ENCODE results near the gene SLX9. TPM values are rescaled to one million over a fixed set of nuclear protein-coding genes. Genes with fewer than 3 reads are reported as not detected.

Gene SLX9
- total and polyA plus RNA-seq, 5 experiments from 2014 or later: 11.7 to 27.9 (median 13.5) TPM

DNA sequence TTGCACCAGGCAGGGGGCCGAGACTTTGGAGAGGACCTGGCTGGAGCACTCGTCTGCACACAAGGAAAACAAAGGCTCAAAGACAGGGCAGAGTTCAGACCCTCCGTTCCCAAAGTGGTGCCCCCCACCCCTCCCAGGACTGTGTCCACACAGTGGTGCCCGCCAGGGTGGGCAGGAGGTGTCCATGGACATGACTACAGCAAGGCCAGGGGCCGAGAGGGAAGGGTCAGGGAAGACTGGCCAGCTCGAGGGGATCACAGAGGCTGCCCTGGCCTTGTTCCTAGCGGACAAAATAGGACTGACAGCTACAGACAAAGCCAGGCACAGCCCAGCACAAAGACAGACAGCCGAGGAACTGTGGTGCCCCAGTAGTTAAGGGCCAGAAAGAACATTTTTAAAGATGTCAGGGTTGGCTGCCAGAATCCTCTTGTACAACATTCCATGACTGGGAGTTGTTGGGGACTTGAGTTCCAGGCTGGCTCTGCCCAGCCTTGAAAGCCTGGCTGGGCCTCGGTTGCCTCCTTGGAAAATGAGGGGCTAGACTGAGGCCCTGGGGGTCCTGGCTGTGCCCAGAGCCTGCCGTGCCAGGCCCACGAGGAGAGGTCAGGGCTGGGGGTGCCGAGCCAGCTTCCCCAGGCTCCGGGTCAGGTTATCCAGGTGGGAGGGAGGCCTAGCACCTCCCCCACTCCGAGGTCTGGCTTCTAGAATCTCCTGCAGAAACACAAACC lies 63.7 kb downstream of the SLX9 start:
- H3K4me3 Mint-ChIP-seq: no peak overlapping the region
- peak in 2 of 10 donors; percentile 1 to 21 for DNase-seq

DNA sequence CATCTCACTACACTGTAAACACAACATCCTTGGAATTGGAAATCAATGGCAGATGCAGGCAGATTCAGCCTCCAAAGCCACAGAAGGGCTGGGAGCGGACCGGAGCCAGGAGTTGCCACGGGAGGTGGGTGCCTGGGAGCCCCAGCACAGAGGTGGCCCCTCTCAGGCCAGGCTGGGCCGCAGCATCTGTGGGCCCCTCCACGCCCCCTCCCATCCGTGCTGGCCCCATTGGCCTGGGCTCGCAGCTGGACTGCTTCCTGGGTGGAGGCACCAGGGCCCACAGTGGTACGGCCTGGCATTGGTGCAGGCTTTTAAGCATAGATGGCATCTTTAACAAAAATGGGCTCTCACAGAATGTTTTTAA lies 64.2 kb downstream of the SLX9 start:
- POLR2A ChIA-PET: no interaction called here
- no peak for ATAC-seq

More for the DNA sequence above, 63.7 kb downstream of the SLX9 start:
- Mint-ChIP-seq H3K27ac (peak overlapping the region in 2 of 10 donors; percentile 12 to 61), H3K27me3 (peaks cover 0 to 4% (median 2%) of the 10 kb centered on the region in 5 donors), H3K9me3 (peaks cover 0 to 14% (median 5%) of the 10 kb centered on the region in 9 donors), H3K36me3 (peaks cover 0 to 2% (median 0%) of the 10 kb centered on the region in 3 donors), H3K4me1 (peaks cover 0 to 4% (median 1%) of the 10 kb centered on the region in 4 donors)
- POLR2A ChIA-PET: no interaction called here
- ATAC-seq: no peak

GRCh38 chr21:45004481-45005247 lies 64.8 kb downstream of the SLX9 start:
- Mint-ChIP-seq H3K9me3 (peaks cover 0 to 14% (median 5%) of the 10 kb centered on the region in 9 donors), H3K27me3 (peaks cover 0 to 13% (median 3%) of the 10 kb centered on the region in 5 donors), H3K4me3 (no peak overlapping the region), H3K36me3 (peaks cover 0 to 2% (median 0%) of the 10 kb centered on the region in 3 donors), H3K4me1 (peaks cover 0 to 4% (median 0%) of the 10 kb centered on the region in 4 donors), H3K27ac (peak overlapping the region in 1 of 10 donors; percentile 65)
- no peak for ATAC-seq
- peak in 1 of 10 donors; percentile 45 for DNase-seq
- POLR2A ChIA-PET: no interaction called here

More for the DNA sequence above, 64.2 kb downstream of the SLX9 start:
- Mint-ChIP-seq H3K27ac (no peak overlapping the region), H3K27me3 (peaks cover 0 to 8% (median 3%) of the 10 kb centered on the region in 5 donors), H3K4me3 (no peak overlapping the region), H3K4me1 (peaks cover 0 to 4% (median 2%) of the 10 kb centered on the region in 4 donors), H3K9me3 (peaks cover 0 to 14% (median 5%) of the 10 kb centered on the region in 9 donors), H3K36me3 (peaks cover 0 to 2% (median 0%) of the 10 kb centered on the region in 3 donors)
- peak in 2 of 10 donors; percentile 4 to 44 for DNase-seq

- ATAC-seq (no peak), DNase-seq (peak in 1 of 10 donors; percentile 23)
- Mint-ChIP-seq H3K36me3 (peaks cover 0 to 2% (median 0%) of the 10 kb centered on the region in 3 donors), H3K4me3 (no peak overlapping the region), H3K27ac (no peak overlapping the region), H3K9me3 (peaks cover 0 to 14% (median 5%) of the 10 kb centered on the region in 9 donors), H3K4me1 (peaks cover 0 to 4% (median 0%) of the 10 kb centered on the region in 4 donors), H3K27me3 (peaks cover 2 to 13% (median 3%) of the 10 kb centered on the region in 5 donors)
- POLR2A ChIA-PET: no interaction called here
Observed at GRCh38 chr21:45006536-45007095, 66.8 kb downstream of the SLX9 start.

DNA sequence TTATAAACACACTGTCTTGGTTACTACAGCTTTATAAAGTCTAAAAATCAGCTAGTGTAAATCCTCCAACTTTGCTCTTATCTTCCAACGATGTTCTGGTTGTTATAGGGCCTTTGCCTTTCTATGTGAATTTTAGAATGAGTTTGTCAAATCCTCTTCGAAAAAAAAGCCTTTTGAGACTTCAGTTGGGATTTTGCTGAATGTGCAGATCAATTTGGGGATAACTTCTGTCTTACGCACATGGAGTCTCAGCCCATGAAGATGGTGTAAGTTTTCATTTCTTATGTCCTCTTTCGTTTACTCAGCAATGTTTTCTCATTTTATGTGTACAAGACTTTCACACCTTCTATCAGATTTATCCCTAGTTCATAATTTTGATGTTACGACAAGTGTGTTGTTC lies 69.8 kb downstream of the SLX9 start:
- no peak for ATAC-seq
- H3K4me1 Mint-ChIP-seq: peaks cover 0 to 4% (median 0%) of the 10 kb centered on the region in 4 donors
- POLR2A ChIA-PET: no interaction called here
- H3K27ac Mint-ChIP-seq: no peak overlapping the region
- peaks cover 2 to 25% (median 13%) of the 10 kb centered on the region in 5 donors for H3K27me3 Mint-ChIP-seq
- H3K36me3 Mint-ChIP-seq: peaks cover 0 to 2% (median 0%) of the 10 kb centered on the region in 3 donors
- no peak for DNase-seq
- H3K4me3 Mint-ChIP-seq: no peak overlapping the region
- H3K9me3 Mint-ChIP-seq: peaks cover 0 to 14% (median 5%) of the 10 kb centered on the region in 9 donors

DNA sequence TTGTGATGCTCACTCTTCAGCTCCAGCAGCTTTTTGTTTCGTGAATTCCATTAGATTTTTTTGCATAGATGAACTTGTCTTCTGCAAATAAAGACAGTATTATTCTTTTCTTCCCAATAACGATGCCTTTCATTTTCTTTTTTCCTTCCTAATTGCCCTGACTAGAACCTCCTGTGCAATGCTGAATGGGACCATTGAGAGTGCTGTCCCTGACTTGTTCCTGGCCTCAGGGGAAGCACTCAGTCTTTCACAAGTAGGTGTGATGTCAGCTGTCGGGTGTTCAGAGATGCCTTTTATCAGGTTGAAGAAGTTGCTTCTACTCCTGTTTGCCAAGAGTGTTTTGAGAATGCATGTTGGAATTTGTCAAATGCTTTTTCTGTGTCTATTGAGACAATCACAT lies 70.3 kb downstream of the SLX9 start:
- Mint-ChIP-seq H3K4me3 (no peak overlapping the region), H3K27ac (no peak overlapping the region), H3K9me3 (peaks cover 0 to 14% (median 5%) of the 10 kb centered on the region in 9 donors), H3K27me3 (peaks cover 2 to 30% (median 16%) of the 10 kb centered on the region in 5 donors), H3K36me3 (peaks cover 0 to 2% (median 0%) of the 10 kb centered on the region in 3 donors), H3K4me1 (peaks cover 0 to 2% (median 0%) of the 10 kb centered on the region in 4 donors)
- DNase-seq: no peak
- no peak for ATAC-seq
- POLR2A ChIA-PET: no interaction called here

- Mint-ChIP-seq H3K4me3 (no peak overlapping the region), H3K36me3 (no peaks in the 10 kb centered on the region), H3K27me3 (peaks cover 2 to 37% (median 17%) of the 10 kb centered on the region in 5 donors), H3K27ac (no peak overlapping the region), H3K9me3 (peaks cover 0 to 7% (median 2%) of the 10 kb centered on the region in 9 donors), H3K4me1 (peaks cover 0 to 2% (median 0%) of the 10 kb centered on the region in 4 donors)
- POLR2A ChIA-PET: no interaction called here
- ATAC-seq (no peak), DNase-seq (peak in 2 of 10 donors; percentile 1 to 24)
Observed at GRCh38 chr21:45010860-45011259, 71.0 kb downstream of the SLX9 start.

GRCh38 chr21:45011426-45011825 lies 71.6 kb downstream of the SLX9 start:
- DNase-seq (peak in 2 of 10 donors; percentile 2 to 21), ATAC-seq (no peak)
- Mint-ChIP-seq H3K4me3 (no peak overlapping the region), H3K9me3 (peaks cover 0 to 1% (median 0%) of the 10 kb centered on the region in 9 donors), H3K36me3 (no peaks in the 10 kb centered on the region), H3K27ac (no peak overlapping the region), H3K27me3 (peaks cover 2 to 43% (median 23%) of the 10 kb centered on the region in 5 donors), H3K4me1 (peaks cover 0 to 2% (median 0%) of the 10 kb centered on the region in 4 donors)
- POLR2A ChIA-PET: no interaction called here

GRCh38 chr21:45011911-45012661 lies 72.3 kb downstream of the SLX9 start:
- POLR2A ChIA-PET: no interaction called here
- H3K36me3 Mint-ChIP-seq: no peaks in the 10 kb centered on the region
- no peak overlapping the region for H3K4me3 Mint-ChIP-seq
- H3K27ac Mint-ChIP-seq: no peak overlapping the region
- no peak for ATAC-seq
- H3K27me3 Mint-ChIP-seq: peaks cover 2 to 49% (median 29%) of the 10 kb centered on the region in 5 donors
- no peaks in the 10 kb centered on the region for H3K9me3 Mint-ChIP-seq
- DNase-seq: peak in 2 of 10 donors; percentile 0 to 30
- H3K4me1 Mint-ChIP-seq: peaks cover 0 to 2% (median 0%) of the 10 kb centered on the region in 4 donors

DNA sequence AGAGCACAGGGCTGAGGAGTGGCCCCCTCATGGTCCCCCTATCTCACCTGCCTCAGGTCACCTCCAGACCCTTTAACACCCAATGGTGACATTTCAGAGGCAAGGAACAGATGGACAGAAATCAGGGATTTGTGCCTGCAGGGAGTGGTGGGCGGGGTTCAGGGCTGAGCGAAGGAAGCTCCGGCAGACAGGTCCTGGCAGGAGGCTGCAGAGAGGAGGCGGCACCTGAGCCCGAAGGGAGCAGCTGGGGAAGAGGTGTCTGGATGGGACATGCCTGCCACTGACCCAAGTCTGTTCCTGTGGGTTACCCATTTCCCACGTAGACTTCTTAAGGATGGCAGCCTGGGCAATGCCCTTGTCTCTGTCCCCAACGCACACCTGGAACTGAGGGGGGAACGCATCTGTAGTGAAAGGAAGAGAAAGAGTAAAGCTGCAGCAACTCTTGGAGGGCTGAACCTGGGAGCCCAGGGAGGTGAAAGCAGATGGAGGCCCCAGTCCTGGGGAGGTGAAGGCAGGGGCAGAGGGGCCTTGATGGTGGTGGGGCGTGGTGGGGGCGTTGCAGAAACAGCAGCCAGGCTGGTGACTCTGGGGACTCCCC lies 72.9 kb downstream of the SLX9 start:
- Mint-ChIP-seq H3K4me1 (peaks cover 4 to 5% (median 4%) of the 10 kb centered on the region in 4 donors), H3K4me3 (no peak overlapping the region), H3K36me3 (peaks cover 0 to 4% (median 0%) of the 10 kb centered on the region in 3 donors), H3K9me3 (no peaks in the 10 kb centered on the region), H3K27me3 (peaks cover 8 to 56% (median 32%) of the 10 kb centered on the region in 5 donors), H3K27ac (no peak overlapping the region)
- no peak for ATAC-seq
- DNase-seq: no peak
- POLR2A ChIA-PET: no interaction called here

- H3K4me3 Mint-ChIP-seq: no peak overlapping the region
- DNase-seq (peak in 1 of 10 donors; percentile 41), ATAC-seq (no peak)
- POLR2A ChIA-PET: no interaction called here
- no peaks in the 10 kb centered on the region for H3K9me3 Mint-ChIP-seq
- H3K27ac Mint-ChIP-seq: peak overlapping the region in 1 of 10 donors; percentile 16
- H3K36me3 Mint-ChIP-seq: peaks cover 0 to 4% (median 0%) of the 10 kb centered on the region in 3 donors
- H3K4me1 Mint-ChIP-seq: peaks cover 6 to 9% (median 7%) of the 10 kb centered on the region in 4 donors
- H3K27me3 Mint-ChIP-seq: peaks cover 8 to 61% (median 34%) of the 10 kb centered on the region in 5 donors
Observed at GRCh38 chr21:45013260-45013841, 73.5 kb downstream of the SLX9 start.

Data from naive thymus-derived CD8-positive, alpha-beta T cell (primary cell).